Lower lobe of right lung (tissue), 2 donors: Measurements from ENCODE around the gene DPP4. TPM values are rescaled to one million over a fixed set of nuclear protein-coding genes. Genes with fewer than 3 reads are reported as not detected.

Experiments
- ATAC-seq, 2 donors: fragments of 200-7000 bp; cut with Tn5 transposase; one replicate each; pipeline ENCODE4 v1.9.1; 2020 to 2022; ENCODE audit warnings: mild to moderate bottlenecking in 2 of 2, moderate library complexity in 2 of 2
- DNase-seq: peaks from one replicate; pipeline ENCODE4 v3.0.0-alpha.2; 2020
- H3K27ac ChIP-seq: fragments of 200-600 bp; one replicate; pipeline ENCODE4 v1.8.0; 2022
- H3K27me3 ChIP-seq: fragments of 200-600 bp; one replicate; pipeline ENCODE4 v1.8.0; 2022; ENCODE audit warnings: low read depth
- H3K36me3 ChIP-seq: fragments of 200-600 bp; one replicate; pipeline ENCODE4 v1.8.0; 2022; ENCODE audit warnings: mild to moderate bottlenecking
- H3K4me1 ChIP-seq: fragments of 200-600 bp; one replicate; pipeline ENCODE4 v1.8.0; 2022
- H3K4me3 ChIP-seq: fragments of 200-600 bp; one replicate; pipeline ENCODE4 v1.8.0; 2022; ENCODE audit warnings: mild to moderate bottlenecking
- H3K9me3 ChIP-seq: fragments of 200-600 bp; one replicate; pipeline ENCODE4 v1.8.0; 2022
- CTCF ChIP-seq: fragments of 200-600 bp; IDR thresholded peaks from one replicate; pipeline ENCODE4 v1.8.0; 2022; ENCODE audit warnings: antibody characterized with exemption, mild to moderate bottlenecking
- intact Hi-C: fragments of 100-400 bp; cut with DNase I; formaldehyde crosslinking; loops from one replicate; pipeline ENCODE4 v1.11.0; 2022
- total RNA-seq: library from RNA; stranded (reverse); fragmentation: NEBNext Ultra II Directional; extraction: Animal tissue kit (Norgen Biotek cat#: 25700); gene quantifications from one replicate; pipeline ENCODE4 v1.2.1, GENCODE V29; 2021
- donor health status: DM: no; HTN: yes; CAD: no; lungs with severe emphysema.

Gene DPP4
- total RNA-seq, 1 donor from 2014 or later: 24.5 TPM

GRCh38 chr2:162113776-162114168, 39.8 kb upstream of the DPP4 start:
- no peak for TF ChIP-seq CTCF
- Histone ChIP-seq H3K27ac (no peak overlapping the region), H3K27me3 (no peaks in the 10 kb centered on the region), H3K4me1 (peaks cover 37% of the 10 kb centered on the region), H3K4me3 (no peak overlapping the region), H3K9me3 (no peaks in the 10 kb centered on the region), H3K36me3 (no peaks in the 10 kb centered on the region)
- no peak for DNase-seq
- intact Hi-C loops: no loop called here
- ATAC-seq: peak; percentile 71 to 80

DNA sequence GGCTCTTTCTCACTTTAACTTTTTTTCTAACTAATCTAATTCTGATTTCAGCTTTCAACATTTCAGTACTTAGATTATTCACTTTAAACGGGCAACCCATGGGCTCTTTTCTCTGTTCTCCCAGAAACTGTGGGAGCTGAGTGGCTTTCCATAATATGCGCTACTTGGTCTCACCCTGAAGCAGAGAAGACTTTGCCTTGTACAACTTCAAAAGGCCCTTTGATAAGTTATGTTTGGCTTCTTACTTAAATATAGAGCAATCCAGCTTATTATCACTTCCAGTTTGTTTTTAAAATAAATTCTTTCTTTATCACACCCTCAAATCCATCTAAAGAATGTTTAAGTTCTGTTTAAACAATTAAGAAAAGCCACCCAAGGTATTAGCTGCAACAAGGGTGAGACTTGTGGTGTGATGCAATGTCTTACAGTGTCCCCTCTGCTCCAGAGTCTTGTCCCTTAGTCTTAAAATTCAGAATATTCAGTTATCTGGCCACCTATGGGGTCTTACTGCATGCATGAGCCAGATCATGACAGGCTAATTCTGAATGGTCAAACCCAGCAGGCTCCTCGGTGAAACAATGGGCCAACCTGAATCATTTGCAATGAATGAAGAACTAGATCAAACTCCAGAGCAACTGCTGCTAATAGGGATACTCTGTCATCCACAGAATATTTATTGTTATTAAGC, 39.2 kb upstream of the DPP4 start:
- no peak for TF ChIP-seq CTCF
- no peaks in the 10 kb centered on the region for H3K36me3 ChIP-seq
- no peak overlapping the region for H3K27ac ChIP-seq
- H3K4me1 ChIP-seq: peaks cover 31% of the 10 kb centered on the region
- DNase-seq (no peak), ATAC-seq (peak in 1 of 2 donors; percentile 11)
- H3K4me3 ChIP-seq: no peak overlapping the region
- intact Hi-C loops: no loop called here
- no peaks in the 10 kb centered on the region for H3K27me3 ChIP-seq
- H3K9me3 ChIP-seq: no peaks in the 10 kb centered on the region

- no peak for TF ChIP-seq CTCF
- Histone ChIP-seq H3K27me3 (no peaks in the 10 kb centered on the region), H3K27ac (no peak overlapping the region), H3K9me3 (no peaks in the 10 kb centered on the region), H3K4me1 (peaks cover 26% of the 10 kb centered on the region), H3K4me3 (no peak overlapping the region), H3K36me3 (no peaks in the 10 kb centered on the region)
- DNase-seq: no peak
- intact Hi-C loops: no loop called here
- peak; percentile 50 to 53 for ATAC-seq
These were observed 38.2 kb upstream of the DPP4 start for GRCh38 chr2:162111958-162112850.

DNA sequence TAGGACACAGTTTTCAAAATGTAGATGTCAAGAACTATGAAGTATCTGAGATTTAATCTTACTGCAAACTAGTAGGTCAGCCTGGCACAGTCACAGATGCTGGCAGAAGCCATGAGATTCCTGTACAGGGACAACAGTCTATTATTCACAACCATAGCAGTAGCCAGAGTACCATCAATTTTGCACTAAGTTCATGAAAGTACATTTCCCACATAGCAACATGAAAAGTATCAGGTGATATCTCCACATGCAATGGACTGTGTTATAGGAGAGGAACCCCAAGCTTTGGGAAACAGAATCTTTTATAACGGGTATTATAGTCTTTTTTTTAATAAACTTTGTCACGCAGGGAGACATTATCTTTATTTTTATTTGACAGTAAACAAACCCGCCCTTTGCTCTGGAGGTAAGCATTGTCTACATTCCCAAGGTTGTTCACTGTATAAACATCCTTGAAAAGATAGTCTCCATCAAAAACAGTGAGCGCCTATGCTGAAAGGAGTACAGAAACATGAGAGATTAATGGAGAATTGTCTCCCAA, 33.4 kb upstream of the DPP4 start:
- H3K4me3 ChIP-seq: no peak overlapping the region
- no peaks in the 10 kb centered on the region for H3K36me3 ChIP-seq
- no peak for ATAC-seq
- no peaks in the 10 kb centered on the region for H3K9me3 ChIP-seq
- no peak for TF ChIP-seq CTCF
- no peak overlapping the region for H3K27ac ChIP-seq
- intact Hi-C loops: no loop called here
- peaks cover 8% of the 10 kb centered on the region for H3K4me1 ChIP-seq
- no peak for DNase-seq
- no peaks in the 10 kb centered on the region for H3K27me3 ChIP-seq

- intact Hi-C loops: no loop called here
- Histone ChIP-seq H3K4me3 (no peak overlapping the region), H3K4me1 (peaks cover 1% of the 10 kb centered on the region), H3K36me3 (no peaks in the 10 kb centered on the region), H3K27me3 (no peaks in the 10 kb centered on the region), H3K9me3 (no peaks in the 10 kb centered on the region), H3K27ac (no peak overlapping the region)
- ATAC-seq: no peak
- DNase-seq: no peak
- no peak for TF ChIP-seq CTCF
These were observed 32.7 kb upstream of the DPP4 start for GRCh38 chr2:162106746-162107145.
